Measurements from ENCODE around the gene STK17A.

Gene STK17A

GRCh38 chr7:43642897-43643630, 60.2 kb downstream of the STK17A start:
- Histone ChIP-seq H3K4me2 (no peak overlapping the region), H3K27ac (no peak overlapping the region), H3K27me3 (no peaks in the 10 kb centered on the region), H3K4me3 (no peak overlapping the region), H3K4me1 (peaks cover 23% of the 10 kb centered on the region), H4K20me1 (peaks cover 42% of the 10 kb centered on the region), H3K9ac (no peak overlapping the region), H3K9me3 (no peaks in the 10 kb centered on the region), H3K36me3 (peaks cover 94% of the 10 kb centered on the region)
- no peak for TF ChIP-seq Cebpa-rat (IDR thresholded peaks at IDR 0.05)

- no peak overlapping the region for H3K4me3 ChIP-seq
- H3K36me3 ChIP-seq = peaks cover 87% of the 10 kb centered on the region
- peaks cover 50% of the 10 kb centered on the region for H4K20me1 ChIP-seq
- no peaks in the 10 kb centered on the region for H3K27me3 ChIP-seq
- H3K27ac ChIP-seq = no peak overlapping the region
- TF ChIP-seq Cebpa-rat (IDR thresholded peaks at IDR 0.05) = no peak
- peaks cover 31% of the 10 kb centered on the region for H3K4me1 ChIP-seq
- H3K9me3 ChIP-seq = no peaks in the 10 kb centered on the region
- no peak overlapping the region for H3K9ac ChIP-seq
- no peak overlapping the region for H3K4me2 ChIP-seq
These were observed 60.9 kb downstream of the STK17A start for GRCh38 chr7:43643846-43644245.

GRCh38 chr7:43645699-43646226, 62.9 kb downstream of the STK17A start:
- Histone ChIP-seq H3K9me3 (no peaks in the 10 kb centered on the region), H3K9ac (no peak overlapping the region), H3K4me2 (no peak overlapping the region), H3K27me3 (no peaks in the 10 kb centered on the region), H3K4me3 (no peak overlapping the region), H4K20me1 (peaks cover 64% of the 10 kb centered on the region), H3K27ac (no peak overlapping the region), H3K4me1 (peaks cover 50% of the 10 kb centered on the region), H3K36me3 (peaks cover 68% of the 10 kb centered on the region)
- no peak for TF ChIP-seq Cebpa-rat (IDR thresholded peaks at IDR 0.05)

GRCh38 chr7:43646603-43647338, 63.9 kb downstream of the STK17A start:
- Histone ChIP-seq H3K27me3 (no peaks in the 10 kb centered on the region), H3K4me2 (peak overlapping the region; percentile 87), H3K9me3 (no peaks in the 10 kb centered on the region), H3K27ac (0 out of 2 replicates have a peak overlapping the region, but pooled peaks have one; percentile 55), H3K4me1 (peaks cover 60% of the 10 kb centered on the region), H3K9ac (no peak overlapping the region; the same call in 1 of the 2 replicates), H4K20me1 (peaks cover 74% of the 10 kb centered on the region), H3K36me3 (peaks cover 60% of the 10 kb centered on the region), H3K4me3 (no peak overlapping the region)
- no peak for TF ChIP-seq Cebpa-rat (IDR thresholded peaks at IDR 0.05)

GRCh38 chr7:43647339-43647672, 64.4 kb downstream of the STK17A start:
- H4K20me1 ChIP-seq = peaks cover 79% of the 10 kb centered on the region
- no peak overlapping the region for H3K4me3 ChIP-seq
- H3K36me3 ChIP-seq = peaks cover 55% of the 10 kb centered on the region
- no peaks in the 10 kb centered on the region for H3K9me3 ChIP-seq
- peaks cover 66% of the 10 kb centered on the region for H3K4me1 ChIP-seq
- H3K9ac ChIP-seq = no peak overlapping the region
- no peak for TF ChIP-seq Cebpa-rat (IDR thresholded peaks at IDR 0.05)
- peak overlapping the region; percentile 87 for H3K4me2 ChIP-seq
- peak overlapping the region; percentile 55 for H3K27ac ChIP-seq
- H3K27me3 ChIP-seq = no peaks in the 10 kb centered on the region

- Histone ChIP-seq H3K27me3 (no peaks in the 10 kb centered on the region), H3K9me3 (no peaks in the 10 kb centered on the region), H3K4me1 (peaks cover 70% of the 10 kb centered on the region), H3K4me3 (peak overlapping the region; percentile 16; the same call in 1 of the 2 replicates), H4K20me1 (peaks cover 78% of the 10 kb centered on the region), H3K36me3 (peaks cover 50% of the 10 kb centered on the region), H3K9ac (peak overlapping the region; percentile 39; the same call in 1 of the 2 replicates), H3K27ac (peak overlapping the region; percentile 55), H3K4me2 (peak overlapping the region; percentile 87)
- TF ChIP-seq Cebpa-rat (IDR thresholded peaks at IDR 0.05) = no peak
These were observed 65.0 kb downstream of the STK17A start for GRCh38 chr7:43647673-43648472.

- H3K9me3 ChIP-seq = no peaks in the 10 kb centered on the region
- no peak for TF ChIP-seq Cebpa-rat (IDR thresholded peaks at IDR 0.05)
- peak overlapping the region; percentile 16; the same call in 1 of the 2 replicates for H3K4me3 ChIP-seq
- H3K9ac ChIP-seq = peak overlapping the region; percentile 39; the same call in 1 of the 2 replicates
- peaks cover 78% of the 10 kb centered on the region for H3K4me1 ChIP-seq
- H4K20me1 ChIP-seq = peaks cover 70% of the 10 kb centered on the region
- H3K27ac ChIP-seq = peak overlapping the region; percentile 24; the same call in 1 of the 2 replicates
- peaks cover 41% of the 10 kb centered on the region for H3K36me3 ChIP-seq
- H3K27me3 ChIP-seq = no peaks in the 10 kb centered on the region
- H3K4me2 ChIP-seq = peak overlapping the region; percentile 87
These were observed 65.8 kb downstream of the STK17A start for GRCh38 chr7:43648473-43649406.

GRCh38 chr7:43649755-43650274, 66.9 kb downstream of the STK17A start:
- TF ChIP-seq Cebpa-rat (IDR thresholded peaks at IDR 0.05) = no peak
- Histone ChIP-seq H3K27me3 (no peaks in the 10 kb centered on the region), H3K4me3 (peak overlapping the region; percentile 8; the same call in 1 of the 2 replicates), H3K27ac (peak overlapping the region; percentile 45; the same call in 1 of the 2 replicates), H3K4me1 (peaks cover 81% of the 10 kb centered on the region), H3K36me3 (peaks cover 30% of the 10 kb centered on the region), H3K9ac (peak overlapping the region; percentile 51), H3K4me2 (peak overlapping the region; percentile 87), H4K20me1 (peaks cover 66% of the 10 kb centered on the region), H3K9me3 (no peaks in the 10 kb centered on the region)
